ENCODE results near the gene FMOD.
"Not testable (repeated sequence)": the region's sequence is repeated elsewhere in the genome, so short reads cannot be mapped to it uniquely, and the experiment has no call there.

Gene FMOD

GRCh38 chr1:203304919-203305808 lies 45.8 kb downstream of the FMOD start, which contains the start of gene BTG2:
TSS of gene BTG2 (plus strand) at chr1:203305519. CDS start at chr1:203305607, 88 bp downstream.
- DNase-seq: peak; percentile 84

- DNase-seq: no peak
Measured at GRCh38 chr1:203304391-203304918, 46.5 kb downstream of the FMOD start.

GRCh38 chr1:203302894-203303293 lies 48.0 kb downstream of the FMOD start:
- no peak for DNase-seq

GRCh38 chr1:203302456-203302855 lies 48.5 kb downstream of the FMOD start:
- no peak for DNase-seq

GRCh38 chr1:203301331-203301668 lies 49.6 kb downstream of the FMOD start:
- DNase-seq: no peak

GRCh38 chr1:203300441-203301330 lies 50.2 kb downstream of the FMOD start:
- DNase-seq: no peak

- DNase-seq: not testable (repeated sequence)
Measured at GRCh38 chr1:203299719-203300429, 51.0 kb downstream of the FMOD start.

GRCh38 chr1:203299169-203299568 lies 51.8 kb downstream of the FMOD start:
- DNase-seq: no peak

GRCh38 chr1:203296460-203297073 lies 54.4 kb downstream of the FMOD start:
- no peak for DNase-seq

- DNase-seq: no peak
Measured at GRCh38 chr1:203295796-203296195, 55.1 kb downstream of the FMOD start.

- peak; percentile 41 for DNase-seq
Measured at GRCh38 chr1:203291201-203292096, 59.5 kb downstream of the FMOD start.

All from DMS79 (cell line).